HG02852 (cell line): ENCODE data around the gene GNG5.
A peak's percentile ranks its signal among the peaks of the same experiment; 100 is the strongest.
"Not testable (repeated sequence)": the region's sequence is repeated elsewhere in the genome, so short reads cannot be mapped to it uniquely, and the experiment has no call there.

Experiments used
- ATAC-seq: cut with Tn5 transposase; IDR thresholded peaks from one replicate; pipeline ENCODE4 v1.9.1; 2021; ENCODE audit warnings: mild to moderate bottlenecking, moderate library complexity; ENCODE audit not compliant: unreplicated experiment

Gene GNG5

GRCh38 chr1:84506002-84506728 is at the start of gene GNG5, which contains the start of gene SPATA1:
Gene GNG5, minus strand, starts transcription at chr1:84506581. Its CDS starts 490 bp downstream, at chr1:84506091.
Gene SPATA1, plus strand, starts transcription at chr1:84506386. Its CDS starts 9,974 bp downstream, at chr1:84516360.
- peak; percentile 81 for ATAC-seq

GRCh38 chr1:84550826-84551225 is 44.4 kb upstream of the GNG5 start:
- no peak for ATAC-seq

GRCh38 chr1:84541679-84542078 is 35.3 kb upstream of the GNG5 start:
- ATAC-seq = no peak

- ATAC-seq = no peak
These were observed 34.4 kb upstream of the GNG5 start for GRCh38 chr1:84540759-84541158.

GRCh38 chr1:84539972-84540371 is 33.6 kb upstream of the GNG5 start:
- no peak for ATAC-seq

GRCh38 chr1:84538599-84538998 is 32.2 kb upstream of the GNG5 start:
- ATAC-seq = no peak

GRCh38 chr1:84525779-84526178 is 19.4 kb upstream of the GNG5 start:
- ATAC-seq = no peak

- ATAC-seq = no peak
These were observed 18.2 kb upstream of the GNG5 start for GRCh38 chr1:84524590-84524989.

GRCh38 chr1:84510668-84511067 is 4.3 kb upstream of the GNG5 start:
- no peak for ATAC-seq

GRCh38 chr1:84510165-84510564 is 3.8 kb upstream of the GNG5 start:
- ATAC-seq = no peak

- no peak for ATAC-seq
These were observed 2.6 kb upstream of the GNG5 start for GRCh38 chr1:84509029-84509428.

- ATAC-seq = no peak
These were observed 2.1 kb upstream of the GNG5 start for GRCh38 chr1:84508510-84508909.

- ATAC-seq = not testable (repeated sequence)
These were observed 1.5 kb upstream of the GNG5 start for GRCh38 chr1:84507887-84508286.

- ATAC-seq = no peak
These were observed 510 bp upstream of the GNG5 start for GRCh38 chr1:84506729-84507453.

GRCh38 chr1:84505493-84506001 is 834 bp downstream of the GNG5 start:
- peak; percentile 32 for ATAC-seq

GRCh38 chr1:84504580-84505492 is 1.5 kb downstream of the GNG5 start:
- no peak for ATAC-seq

GRCh38 chr1:84502927-84503326 is 3.5 kb downstream of the GNG5 start:
- no peak for ATAC-seq

- no peak for ATAC-seq
These were observed 8.6 kb downstream of the GNG5 start for GRCh38 chr1:84497631-84498275.

GRCh38 chr1:84496498-84496897 is 9.9 kb downstream of the GNG5 start:
- no peak for ATAC-seq

- peak; percentile 47 for ATAC-seq
These were observed 12.6 kb downstream of the GNG5 start for GRCh38 chr1:84493747-84494146.
